OCI-LY7 (cell line): ENCODE measurements around the gene TMEM266. TPM values are rescaled to one million over a fixed set of nuclear protein-coding genes. Genes with fewer than 3 reads are reported as not detected.

Experiments used
- BruUV-seq: library from RNA; stranded (reverse); fragments of 400-500 nt; replicated peaks from 2 replicates; lab custom pipeline; 2021; lab: Mats Ljungman, UMichigan
- CTCF ChIA-PET: fragments of 300-600 bp; sonication (Branson Sonifier 250); formaldehyde crosslinking; loops from one replicate; lab custom pipeline; 2022; ENCODE audit warnings: antibody characterized with exemption; ENCODE audit not compliant: unreplicated experiment; lab: Charles Lee
- POLR2A ChIA-PET: fragments of 300-600 bp; sonication (Branson Sonifier 250); formaldehyde crosslinking; loops from one replicate; lab custom pipeline; 2022; ENCODE audit warnings: antibody characterized with exemption; lab: Charles Lee
- DNase-seq: peaks from one replicate; pipeline ENCODE4 v3.0.0-alpha.2; 2015; ENCODE audit warnings: low spot score
- H2AFZ ChIP-seq: fragments of 200-600 bp; sonication (generic), shearing (Covaris generic); 2 replicates; pipeline ENCODE4 v1.6.1; 2014; ENCODE audit warnings: mild to moderate bottlenecking, antibody characterized with exemption, low read length, moderate library complexity
- H3K27ac ChIP-seq: fragments of 200-600 bp; sonication (generic); 2 replicates; pipeline ENCODE4 v1.5.1; 2014; ENCODE audit warnings: mixed run types, low read depth, mild to moderate bottlenecking, moderate library complexity, low read length, inconsistent platforms; ENCODE audit not compliant: poor library complexity, severe bottlenecking
- H3K36me3 ChIP-seq: fragments of 200-600 bp; sonication (generic); 2 replicates; pipeline ENCODE4 v1.6.1; 2014; ENCODE audit warnings: mild to moderate bottlenecking, antibody characterized with exemption, low read length, moderate library complexity, mixed read lengths; ENCODE audit not compliant: insufficient read depth
- H3K4me1 ChIP-seq: fragments of 200-600 bp; sonication (generic); 2 replicates; pipeline ENCODE4 v1.5.1; 2014; ENCODE audit warnings: mild to moderate bottlenecking, low read length; ENCODE audit not compliant: insufficient read depth, poor library complexity, severe bottlenecking
- H3K4me2 ChIP-seq: fragments of 200-600 bp; sonication (generic); 2 replicates; pipeline ENCODE4 v1.6.1; 2014; ENCODE audit warnings: mild to moderate bottlenecking, low read length
- H3K4me3 ChIP-seq: fragments of 200-600 bp; sonication (generic); 2 replicates; pipeline ENCODE4 v1.5.1; 2014; ENCODE audit warnings: mild to moderate bottlenecking, low read depth, low read length; ENCODE audit not compliant: poor library complexity, severe bottlenecking
- H3K79me2 ChIP-seq: fragments of 200-600 bp; sonication (generic); 2 replicates; pipeline ENCODE4 v1.6.1; 2016; ENCODE audit warnings: low read depth, mild to moderate bottlenecking, low read length, moderate library complexity, mixed read lengths; ENCODE audit not compliant: insufficient read depth
- H3K9me2 ChIP-seq: fragments of 200-600 bp; sonication (generic); 2 replicates; pipeline ENCODE4 v1.6.1; 2016; ENCODE audit warnings: mild to moderate bottlenecking, low read length, mixed read lengths; ENCODE audit not compliant: insufficient read depth
- H3K9me3 ChIP-seq: fragments of 200-600 bp; sonication (generic); 2 replicates; pipeline ENCODE4 v1.6.1; 2014; ENCODE audit warnings: mild to moderate bottlenecking, mixed run types, low read length, mixed read lengths
- H4K20me1 ChIP-seq: fragments of 200-600 bp; sonication (generic); 2 replicates; pipeline ENCODE4 v1.6.1; 2014; ENCODE audit warnings: mild to moderate bottlenecking, antibody characterized with exemption, low read length, moderate library complexity, mixed read lengths; ENCODE audit not compliant: insufficient read depth
- CTCF ChIP-seq: fragments of 200-600 bp; sonication (generic); conservative IDR thresholded peaks from 2 replicates; pipeline ENCODE4 v1.5.1; 2014; ENCODE audit warnings: mild to moderate bottlenecking, antibody characterized with exemption, low read length, moderate library complexity, mixed read lengths
- EZH2phosphoT487 ChIP-seq: fragments of 200-600 bp; sonication (generic); IDR thresholded peaks from 2 replicates; pipeline ENCODE4 v1.6.1; 2018; ENCODE audit warnings: low read depth, borderline replicate concordance, mild to moderate bottlenecking, mixed run types, antibody characterized with exemption, low read length, moderate library complexity, mixed read lengths
- intact Hi-C: fragments of 100-400 bp; cut with micrococcal nuclease; formaldehyde crosslinking; loops from one replicate; pipeline ENCODE4 v1.10.0; 2022; ENCODE audit not compliant: unreplicated experiment
- total RNA-seq, 2 experiments: library from RNA; depleted of rRNA in 1 of 2; stranded (reverse); fragments of >200 nt in 1 of 2; shearing (Covaris generic) in 1 of 2; gene quantifications; 2 replicates each; pipeline ENCODE4 v1.2.3, GENCODE V29; 2014 to 2022

The TMEM266 gene
- total RNA-seq, 2 experiments from 2014 or later: not detected

- ChIA-PET CTCF (no interaction called here), POLR2A (no interaction called here)
- H3K4me3 ChIP-seq: no peak overlapping the region
- H3K9me2 ChIP-seq: no peaks in the 10 kb centered on the region
- BruUV-seq: no TSS peak
- H3K27ac ChIP-seq: no peak overlapping the region
- intact Hi-C loops: no loop called here
- H3K79me2 ChIP-seq: no peaks in the 10 kb centered on the region
- H3K9me3 ChIP-seq: no peaks in the 10 kb centered on the region
- H3K4me2 ChIP-seq: no peak overlapping the region
- no peak for DNase-seq
- no peak overlapping the region for H2AFZ ChIP-seq
- H3K4me1 ChIP-seq: no peaks in the 10 kb centered on the region
- TF ChIP-seq EZH2phosphoT487 (no peak), CTCF (no peak)
- H3K36me3 ChIP-seq: no peaks in the 10 kb centered on the region
- no peaks in the 10 kb centered on the region for H4K20me1 ChIP-seq
Observed at GRCh38 chr15:76070921-76071635, 11.3 kb downstream of the TMEM266 start.

- no peaks in the 10 kb centered on the region for H3K4me1 ChIP-seq
- intact Hi-C loops: no loop called here
- H3K27ac ChIP-seq: no peak overlapping the region
- CTCF ChIA-PET: no interaction called here
- POLR2A ChIA-PET: no interaction called here
- no peak for DNase-seq
- H2AFZ ChIP-seq: no peak overlapping the region
- TF ChIP-seq EZH2phosphoT487 (no peak), CTCF (no peak)
- no peaks in the 10 kb centered on the region for H3K9me2 ChIP-seq
- no peaks in the 10 kb centered on the region for H3K36me3 ChIP-seq
- no peaks in the 10 kb centered on the region for H3K9me3 ChIP-seq
- BruUV-seq: no TSS peak
- H3K4me2 ChIP-seq: no peak overlapping the region
- H3K4me3 ChIP-seq: no peak overlapping the region
- H4K20me1 ChIP-seq: no peaks in the 10 kb centered on the region
- H3K79me2 ChIP-seq: no peaks in the 10 kb centered on the region
Observed at GRCh38 chr15:76071806-76072205, 12.0 kb downstream of the TMEM266 start.

GRCh38 chr15:76073554-76073953 is 13.8 kb downstream of the TMEM266 start:
- ChIA-PET CTCF (no interaction called here), POLR2A (no interaction called here)
- H3K4me3 ChIP-seq: no peak overlapping the region
- H3K4me2 ChIP-seq: no peak overlapping the region
- BruUV-seq: no TSS peak
- H3K36me3 ChIP-seq: no peaks in the 10 kb centered on the region
- intact Hi-C loops: no loop called here
- H3K9me2 ChIP-seq: no peaks in the 10 kb centered on the region
- no peak overlapping the region for H3K27ac ChIP-seq
- no peaks in the 10 kb centered on the region for H4K20me1 ChIP-seq
- H3K79me2 ChIP-seq: no peaks in the 10 kb centered on the region
- DNase-seq: no peak
- no peak overlapping the region for H2AFZ ChIP-seq
- TF ChIP-seq CTCF (no peak), EZH2phosphoT487 (no peak)
- no peaks in the 10 kb centered on the region for H3K4me1 ChIP-seq
- H3K9me3 ChIP-seq: no peaks in the 10 kb centered on the region
